ENCODE measurements around the gene KMT5B.
A peak's percentile ranks its signal among the peaks of the same experiment; 100 is the strongest.
"Not testable (repeated sequence)": the region's sequence is repeated elsewhere in the genome, so short reads cannot be mapped to it uniquely, and the experiment has no call there.

Gene KMT5B

DNA sequence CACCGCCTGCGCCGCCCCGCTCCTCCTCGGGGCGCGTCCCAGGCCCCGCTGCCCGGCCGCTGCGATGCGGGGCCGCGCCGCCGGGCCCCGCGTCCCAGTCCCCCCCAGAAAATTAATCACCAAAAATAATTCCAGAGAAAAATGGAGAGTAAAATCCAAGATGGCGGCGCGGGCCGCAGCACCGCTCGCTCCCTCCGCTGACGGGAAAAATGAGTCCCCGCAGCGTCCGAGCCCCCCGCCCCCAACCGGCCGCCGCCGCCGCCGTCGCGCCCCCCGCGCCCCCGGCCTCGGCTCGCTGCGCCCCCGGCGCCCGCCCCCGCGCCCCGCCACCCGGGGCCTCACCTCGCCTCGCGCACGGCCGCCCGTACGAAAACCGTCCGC is at the start of gene KMT5B:
TSS of gene KMT5B (minus strand) at position 162 of the 381 bp plus-strand sequence. CDS start 23,220 bp downstream, outside the sequence.
- DNase-seq = peak in 1 of 2 donors; percentile 67

DNA sequence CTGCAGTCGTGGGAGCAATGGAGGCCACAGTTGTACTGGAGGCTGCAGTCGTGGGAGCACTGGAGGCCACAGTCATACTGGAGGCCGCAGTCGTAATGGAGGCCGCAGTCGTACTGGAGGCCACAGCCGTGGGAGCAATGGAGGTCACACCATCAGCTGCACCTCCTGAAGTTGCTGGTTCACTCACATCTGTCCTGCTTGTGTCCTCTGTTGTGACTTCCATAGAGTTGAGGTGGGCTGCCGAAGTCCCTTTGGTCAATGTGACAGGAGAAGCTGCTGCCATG is 49.4 kb upstream of the KMT5B start:
- DNase-seq = no peak

- no peak for DNase-seq
These were observed 48.9 kb upstream of the KMT5B start for GRCh38 chr11:68261749-68262543.

DNA sequence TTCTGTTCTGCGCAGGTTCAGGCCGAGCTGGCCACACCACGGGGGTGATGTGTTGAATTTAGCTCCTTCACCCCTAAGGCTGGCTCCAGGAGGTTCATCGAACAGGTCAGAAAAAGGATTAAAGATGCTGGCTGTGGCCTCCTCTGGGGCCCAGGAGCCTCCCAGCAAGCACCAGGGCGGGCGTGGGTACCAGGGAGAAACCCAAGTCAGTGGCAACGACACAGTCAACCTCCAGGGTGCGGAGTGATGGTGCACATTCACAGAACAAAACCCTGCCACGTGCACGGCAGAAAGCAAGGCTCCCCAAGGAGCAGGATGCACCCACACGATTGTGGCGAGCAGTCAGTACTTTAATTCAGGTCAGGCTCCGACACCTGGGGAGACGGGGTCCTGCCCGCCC is 47.9 kb upstream of the KMT5B start:
- DNase-seq = no peak

- DNase-seq = no peak
These were observed 47.4 kb upstream of the KMT5B start for GRCh38 chr11:68260484-68260883.

GRCh38 chr11:68259122-68259959 is 46.2 kb upstream of the KMT5B start:
- DNase-seq = no peak

DNA sequence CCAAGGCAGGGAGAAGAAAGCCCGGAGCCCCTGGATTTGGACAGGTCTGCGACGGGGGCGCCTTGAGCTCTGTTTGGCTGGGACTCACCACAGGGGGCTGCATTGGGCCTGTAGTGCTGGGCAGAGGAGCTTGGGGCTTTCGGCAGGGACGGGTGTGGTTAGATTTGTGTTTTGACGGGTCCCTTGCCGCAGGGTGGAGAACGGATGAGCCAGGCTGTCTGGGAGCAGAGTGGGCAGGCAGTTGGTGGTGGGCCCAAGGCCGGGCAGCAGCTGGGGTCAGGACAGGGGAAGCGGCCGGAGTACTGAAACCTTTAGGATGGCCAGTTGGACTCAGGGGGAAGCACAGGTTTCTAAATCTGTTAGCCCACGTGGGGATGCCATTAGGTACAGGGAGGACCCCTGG is 45.3 kb upstream of the KMT5B start:
- DNase-seq = no peak

DNA sequence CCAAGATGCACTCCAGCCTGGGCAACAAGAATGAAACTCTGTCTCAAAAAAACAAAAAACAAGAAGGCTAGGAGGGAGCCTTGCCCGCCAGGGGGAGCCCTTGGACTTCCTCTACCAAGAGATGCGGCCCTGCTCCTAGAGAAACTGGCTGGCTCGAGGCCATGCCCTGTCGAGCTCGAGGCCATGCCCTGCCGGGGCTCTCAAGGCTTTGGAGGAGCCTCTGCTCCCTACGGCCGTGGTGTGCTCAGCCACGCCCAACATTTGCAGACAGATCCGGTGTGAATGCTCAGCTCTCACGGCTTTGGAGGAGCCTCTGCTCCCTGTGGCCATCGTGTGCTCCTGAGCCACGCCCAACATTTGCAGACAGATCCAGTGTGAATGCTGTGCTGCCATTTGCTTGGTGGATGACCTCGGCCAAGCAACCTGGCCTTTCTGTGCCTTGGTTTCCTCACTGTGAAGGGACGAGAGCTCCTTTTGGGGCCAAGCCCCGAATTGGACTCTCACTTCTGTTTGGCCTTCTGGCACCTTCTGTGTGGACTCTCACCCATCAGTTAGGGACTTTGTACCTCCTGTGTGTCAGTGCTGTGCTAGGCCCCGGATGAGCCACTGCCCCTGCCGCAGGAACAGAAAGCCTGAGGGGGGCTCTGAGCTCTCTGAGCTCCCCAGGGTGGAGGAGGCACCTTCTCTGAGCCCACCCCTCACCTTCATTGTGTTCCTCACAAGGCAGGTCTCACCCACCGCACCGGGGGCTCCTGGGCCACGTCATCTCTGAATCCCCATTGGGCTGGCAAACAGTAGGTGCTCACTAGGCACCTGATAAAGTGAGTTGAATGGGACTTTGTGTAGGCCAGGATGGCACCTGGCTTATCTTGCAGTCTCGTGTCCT is 44.6 kb upstream of the KMT5B start:
- DNase-seq = peak; percentile 75 to 84

DNA sequence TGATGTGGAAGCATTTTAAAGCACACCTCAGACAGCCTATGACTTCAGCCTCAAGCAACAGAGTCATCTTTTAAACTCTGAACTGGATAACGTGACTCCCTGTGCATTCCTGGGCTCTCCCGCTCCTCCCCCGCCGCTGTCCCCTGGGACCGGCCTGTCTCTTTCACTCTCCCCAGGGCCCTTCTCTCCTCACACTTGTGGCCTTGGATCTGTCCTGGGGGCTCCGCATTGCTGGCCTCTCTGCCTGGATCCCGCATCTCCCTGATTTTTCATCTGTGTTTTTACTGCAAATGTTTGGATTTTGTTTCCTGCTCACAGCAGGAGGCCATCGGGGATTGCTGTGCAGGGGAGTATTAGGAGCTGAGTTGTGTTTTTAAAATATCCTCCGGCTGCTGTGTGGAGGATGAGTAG is 43.2 kb upstream of the KMT5B start:
- DNase-seq = no peak

GRCh38 chr11:68255526-68255925 is 42.4 kb upstream of the KMT5B start:
- DNase-seq = no peak

DNA sequence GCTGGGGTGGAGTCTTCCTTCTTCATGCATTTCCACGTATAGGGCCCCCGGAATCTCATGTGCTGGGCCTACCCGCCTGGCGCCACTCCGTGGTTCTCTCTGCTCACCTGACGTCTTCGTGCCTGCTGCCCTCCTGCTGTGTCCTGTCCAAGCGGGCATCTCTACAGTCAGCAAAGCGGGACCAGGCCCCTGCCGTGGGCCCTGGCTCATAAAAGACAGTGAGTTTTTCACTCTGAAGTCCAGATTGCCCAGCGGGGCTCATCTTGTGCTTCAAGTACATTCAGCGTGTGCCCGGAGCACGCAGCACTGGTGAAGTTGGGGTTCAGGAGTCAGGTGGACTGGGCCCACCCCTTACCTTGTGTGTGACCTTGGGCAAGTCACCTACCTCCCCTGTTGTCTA is 41.3 kb upstream of the KMT5B start:
- no peak for DNase-seq

GRCh38 chr11:68251765-68252164 is 38.7 kb upstream of the KMT5B start:
- no peak for DNase-seq

- DNase-seq = not testable (repeated sequence)
These were observed 31.8 kb upstream of the KMT5B start for GRCh38 chr11:68244912-68245311.

GRCh38 chr11:68243847-68244246 is 30.8 kb upstream of the KMT5B start:
- DNase-seq = not testable (repeated sequence)

- no peak for DNase-seq
These were observed 29.5 kb upstream of the KMT5B start for GRCh38 chr11:68242616-68243015.

DNA sequence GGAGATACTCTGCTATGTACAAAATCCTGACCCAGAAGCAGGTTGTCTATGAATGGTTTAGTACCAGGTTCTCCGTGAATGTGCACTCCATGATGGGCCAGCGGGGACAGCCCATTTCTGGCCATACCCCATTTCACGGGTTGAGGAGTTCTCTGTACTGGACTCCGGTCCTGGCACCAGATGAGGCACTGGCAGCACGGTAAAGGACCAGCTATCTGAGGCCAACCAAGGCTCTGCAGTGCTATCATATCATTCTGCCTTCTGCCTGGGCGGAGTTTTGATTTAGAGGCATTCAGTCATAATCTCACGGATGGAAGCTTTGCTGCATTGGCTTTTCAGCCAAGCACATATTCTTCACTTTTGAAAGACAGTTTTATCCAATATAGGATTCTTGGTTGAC is 18.5 kb upstream of the KMT5B start:
- DNase-seq = no peak

DNA sequence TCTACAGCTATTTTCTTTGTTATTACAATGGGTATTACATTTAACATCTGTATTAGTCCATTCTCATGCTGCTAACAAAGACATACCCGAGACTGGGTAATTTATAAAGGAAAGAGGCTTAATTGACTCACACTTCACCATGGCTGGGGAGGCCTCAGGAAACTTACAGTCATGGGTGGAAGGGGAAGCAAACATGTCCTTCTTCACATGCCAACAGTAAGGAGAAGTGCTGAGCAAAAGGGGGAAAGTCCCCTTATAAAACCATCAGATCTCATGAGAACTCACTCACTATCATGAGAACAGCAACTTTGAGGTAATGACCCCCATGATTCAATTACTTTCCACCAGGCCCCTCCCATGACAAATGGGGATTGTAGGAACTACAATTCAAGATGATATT is 16.5 kb upstream of the KMT5B start:
- no peak for DNase-seq

- no peak for DNase-seq
These were observed 13.3 kb upstream of the KMT5B start for GRCh38 chr11:68226421-68226820.

GRCh38 chr11:68224606-68225005 is 11.5 kb upstream of the KMT5B start:
- no peak for DNase-seq

GRCh38 chr11:68223275-68223674 is 10.2 kb upstream of the KMT5B start:
- DNase-seq = no peak

- no peak for DNase-seq
These were observed 8.3 kb upstream of the KMT5B start for GRCh38 chr11:68221406-68221805.

DNA sequence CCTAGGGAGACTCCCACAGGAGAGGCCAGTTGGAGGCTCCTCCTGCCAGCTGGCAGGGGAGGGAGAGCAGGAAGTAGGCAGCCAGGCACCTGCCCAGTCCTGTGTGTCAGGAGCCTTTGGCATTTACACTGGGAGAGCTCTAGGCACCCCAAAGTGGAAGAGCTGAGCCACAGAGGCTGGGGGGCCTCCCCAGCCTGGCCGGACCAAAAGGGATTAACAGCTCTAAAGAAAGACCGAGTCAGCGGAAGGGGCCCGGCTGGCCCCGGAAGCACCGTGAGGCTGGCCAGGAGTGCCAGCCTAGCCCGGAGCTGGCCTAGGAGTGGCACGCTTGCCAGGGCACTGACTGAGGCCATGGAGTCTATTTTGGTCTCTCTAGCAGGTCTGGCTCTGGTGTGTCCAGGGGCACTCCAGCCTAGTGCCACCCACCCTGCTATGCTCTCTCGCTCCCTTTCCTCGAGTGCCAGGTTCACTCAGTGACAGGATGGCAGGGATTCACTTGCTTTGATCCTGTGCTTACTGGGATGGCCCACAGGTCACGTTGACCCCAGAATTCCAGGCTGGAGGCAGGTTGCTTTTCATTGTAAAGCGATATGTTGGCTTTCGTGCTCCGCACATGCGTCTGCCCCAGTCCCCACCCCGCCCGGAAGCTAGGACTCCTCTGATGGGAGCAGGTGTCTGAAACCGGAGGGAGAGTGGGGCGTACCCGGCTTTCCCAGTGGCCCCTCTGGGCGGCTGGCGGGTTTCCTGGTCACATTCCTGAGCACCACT is 3.3 kb upstream of the KMT5B start:
- no peak for DNase-seq

Data from bone marrow (tissue), 2 donors.